IMR-90 (cell line): ENCODE data around the gene C6.

Experiments
- BHLHE40 ChIP-seq: fragments of 150-350 bp; IDR thresholded peaks from 2 replicates; pipeline ENCODE4 v1.6.1; 2016; ENCODE audit warnings: mild to moderate bottlenecking, low read depth, low read length
- CEBPB ChIP-seq: IDR thresholded peaks from 2 replicates; pipeline ENCODE4 v1.6.1; 2012; ENCODE audit warnings: low read depth, low read length, improper control_type of control experiment
- CHD1 ChIP-seq: IDR thresholded peaks from 2 replicates; pipeline ENCODE4 v1.6.1; 2012; ENCODE audit warnings: low read depth, low read length, improper control_type of control experiment
- CTCF ChIP-seq: conservative IDR thresholded peaks from 2 replicates; pipeline ENCODE4 v1.5.1; 2012; ENCODE audit warnings: mild to moderate bottlenecking, low read depth, low read length, improper control_type of control experiment
- ELK1 ChIP-seq: fragments of 150-350 bp; IDR thresholded peaks from 2 replicates; pipeline ENCODE4 v1.6.1; 2016; ENCODE audit warnings: low read depth, mild to moderate bottlenecking, low read length, moderate library complexity, borderline replicate concordance
- FOS ChIP-seq: fragments of 150-350 bp; IDR thresholded peaks from 2 replicates; pipeline ENCODE4 v1.6.1; 2016; ENCODE audit warnings: low read depth, low read length
- MAFK ChIP-seq: IDR thresholded peaks from 2 replicates; pipeline ENCODE4 v1.6.1; 2012; ENCODE audit warnings: low read depth, low read length, improper control_type of control experiment
- MXI1 ChIP-seq: IDR thresholded peaks from 2 replicates; pipeline ENCODE4 v1.6.1; 2012; ENCODE audit warnings: low read depth, mild to moderate bottlenecking, low read length, moderate library complexity, borderline replicate concordance
- POLR2A ChIP-seq: IDR thresholded peaks from 2 replicates; pipeline ENCODE4 v1.6.1; 2012; ENCODE audit warnings: mild to moderate bottlenecking, low read depth, low read length
- RAD21 ChIP-seq: IDR thresholded peaks from 2 replicates; pipeline ENCODE4 v1.6.1; 2012; ENCODE audit warnings: low read length, improper control_type of control experiment
- RCOR1 ChIP-seq: IDR thresholded peaks from 2 replicates; pipeline ENCODE4 v1.6.1; 2012; ENCODE audit warnings: mild to moderate bottlenecking, low read length, improper control_type of control experiment; ENCODE audit not compliant: insufficient replicate concordance
- RFX5 ChIP-seq: IDR thresholded peaks from 2 replicates; pipeline ENCODE4 v1.8.0; 2012; ENCODE audit warnings: low read depth, mild to moderate bottlenecking, low read length, moderate library complexity
- USF2 ChIP-seq: fragments of 150-350 bp; IDR thresholded peaks from 2 replicates; pipeline ENCODE4 v1.6.1; 2017; ENCODE audit warnings: mild to moderate bottlenecking, antibody characterized with exemption, low read length, low read depth

GRCh38 chr5:41234475-41234874, 21.1 kb upstream of the C6 start:
- no peak for TF ChIP-seq CTCF
- no peak for TF ChIP-seq POLR2A
- no peak for TF ChIP-seq RAD21
- no peak for TF ChIP-seq FOS
- no peak for TF ChIP-seq USF2
- TF ChIP-seq MXI1 = no peak
- no peak for TF ChIP-seq CEBPB
- TF ChIP-seq RCOR1 = no peak
- no peak for TF ChIP-seq MAFK
- TF ChIP-seq CHD1 = no peak
- TF ChIP-seq BHLHE40 = no peak
- no peak for TF ChIP-seq ELK1
- no peak for TF ChIP-seq RFX5
